Measurements from ENCODE around the gene SH3RF3. TPM values are rescaled to one million over a fixed set of nuclear protein-coding genes. Genes with fewer than 3 reads are reported as not detected.

SH3RF3 gene
- total and polyA plus RNA-seq, 8 donors, result 7.0 to 11.1 (median 8.3) TPM

- no peaks in the 10 kb centered on the region for H3K27me3 ChIP-seq
- H3K4me1 ChIP-seq, result peaks cover 26 to 74% of the 10 kb centered on the region in 2 donors
- no peak for ATAC-seq
- H3K4me3 ChIP-seq, result no peak overlapping the region
- intact Hi-C loops (cut with DNase I), result no loop called here
- TF ChIP-seq CTCF (IDR thresholded peaks at IDR 0.05), result no peak
- H3K9me3 ChIP-seq, result no peaks in the 10 kb centered on the region
- H3K27ac ChIP-seq, result peak overlapping the region; percentile 82 to 87
- no peak for DNase-seq
- H3K36me3 ChIP-seq, result no peaks in the 10 kb centered on the region
Measured at GRCh38 chr2:109243526-109244303, 114.7 kb downstream of the SH3RF3 start.

DNA sequence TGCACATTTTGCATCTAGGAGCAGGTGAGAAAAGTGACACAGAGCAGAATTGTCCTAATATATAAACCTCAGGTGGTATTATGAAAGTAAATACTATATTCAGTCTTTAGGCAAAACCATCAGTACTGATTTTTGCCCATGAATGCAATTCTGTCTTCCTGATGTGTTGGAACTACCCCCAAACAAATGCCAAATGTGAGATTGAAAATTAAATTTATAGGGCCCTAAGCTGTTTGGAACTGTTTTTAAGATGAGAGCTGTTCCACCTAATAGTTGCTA is 115.2 kb downstream of the SH3RF3 start:
- TF ChIP-seq CTCF (IDR thresholded peaks at IDR 0.05), result no peak
- H3K4me1 ChIP-seq, result peaks cover 26 to 69% of the 10 kb centered on the region in 2 donors
- no peak for DNase-seq

GRCh38 chr2:109244750-109245382 is 115.9 kb downstream of the SH3RF3 start:
- H3K9me3 ChIP-seq, result no peaks in the 10 kb centered on the region
- intact Hi-C loops (cut with DNase I), result no loop called here
- TF ChIP-seq CTCF (IDR thresholded peaks at IDR 0.05), result no peak
- H3K4me1 ChIP-seq, result peaks cover 26 to 63% of the 10 kb centered on the region in 2 donors
- no peak for ATAC-seq
- no peak overlapping the region for H3K27ac ChIP-seq
- H3K36me3 ChIP-seq, result no peaks in the 10 kb centered on the region
- no peaks in the 10 kb centered on the region for H3K27me3 ChIP-seq
- no peak overlapping the region for H3K4me3 ChIP-seq
- no peak for DNase-seq

More for the DNA sequence above, 115.2 kb downstream of the SH3RF3 start:
- Histone ChIP-seq H3K27ac (no peak overlapping the region), H3K4me3 (no peak overlapping the region), H3K36me3 (no peaks in the 10 kb centered on the region), H3K27me3 (no peaks in the 10 kb centered on the region), H3K9me3 (no peaks in the 10 kb centered on the region)
- ATAC-seq, result no peak
- intact Hi-C loops (cut with DNase I), result no loop called here

- no peaks in the 10 kb centered on the region for H3K36me3 ChIP-seq
- ATAC-seq (no peak), DNase-seq (no peak)
- H3K27me3 ChIP-seq, result no peaks in the 10 kb centered on the region
- H3K9me3 ChIP-seq, result no peaks in the 10 kb centered on the region
- no peak for TF ChIP-seq CTCF (IDR thresholded peaks at IDR 0.05)
- H3K27ac ChIP-seq, result no peak overlapping the region
- no peak overlapping the region for H3K4me3 ChIP-seq
- H3K4me1 ChIP-seq, result peaks cover 26 to 50% of the 10 kb centered on the region in 2 donors
- intact Hi-C loops (cut with DNase I), result no loop called here
Measured at GRCh38 chr2:109246176-109246575, 117.2 kb downstream of the SH3RF3 start.

GRCh38 chr2:109246616-109247015 is 117.6 kb downstream of the SH3RF3 start:
- DNase-seq, result no peak
- no peak for TF ChIP-seq CTCF (IDR thresholded peaks at IDR 0.05)
- Histone ChIP-seq H3K4me3 (no peak overlapping the region), H3K4me1 (peaks cover 26 to 46% of the 10 kb centered on the region in 2 donors), H3K27me3 (no peaks in the 10 kb centered on the region), H3K9me3 (no peaks in the 10 kb centered on the region), H3K27ac (no peak overlapping the region), H3K36me3 (no peaks in the 10 kb centered on the region)
- no peak for ATAC-seq
- intact Hi-C loops (cut with DNase I), result no loop called here
